Fibroblast of mammary gland (primary cell): Measurements from ENCODE around the gene SLC44A1.

Source experiments
- DNase-seq: peaks from one replicate; pipeline ENCODE4 v3.0.0-alpha.2; 2010; ENCODE audit warnings: low read depth
- H3K4me3 ChIP-seq: 2 replicates; pipeline ENCODE4 v1.5.1; 2011; ENCODE audit warnings: low read depth, mild to moderate bottlenecking, low read length, moderate library complexity; ENCODE audit not compliant: control insufficient read depth
- TF ChIP-seq, protein P1 (sequence below): conservative IDR thresholded peaks from 2 replicates; pipeline ENCODE4 v1.5.1; 2011; ENCODE audit warnings: low read depth, low read length, inconsistent platforms; ENCODE audit not compliant: control insufficient read depth, insufficient read depth

The SLC44A1 gene

GRCh38 chr9:105416840-105417239, 172.4 kb downstream of the SLC44A1 start:
- TF ChIP-seq, protein P1, sequence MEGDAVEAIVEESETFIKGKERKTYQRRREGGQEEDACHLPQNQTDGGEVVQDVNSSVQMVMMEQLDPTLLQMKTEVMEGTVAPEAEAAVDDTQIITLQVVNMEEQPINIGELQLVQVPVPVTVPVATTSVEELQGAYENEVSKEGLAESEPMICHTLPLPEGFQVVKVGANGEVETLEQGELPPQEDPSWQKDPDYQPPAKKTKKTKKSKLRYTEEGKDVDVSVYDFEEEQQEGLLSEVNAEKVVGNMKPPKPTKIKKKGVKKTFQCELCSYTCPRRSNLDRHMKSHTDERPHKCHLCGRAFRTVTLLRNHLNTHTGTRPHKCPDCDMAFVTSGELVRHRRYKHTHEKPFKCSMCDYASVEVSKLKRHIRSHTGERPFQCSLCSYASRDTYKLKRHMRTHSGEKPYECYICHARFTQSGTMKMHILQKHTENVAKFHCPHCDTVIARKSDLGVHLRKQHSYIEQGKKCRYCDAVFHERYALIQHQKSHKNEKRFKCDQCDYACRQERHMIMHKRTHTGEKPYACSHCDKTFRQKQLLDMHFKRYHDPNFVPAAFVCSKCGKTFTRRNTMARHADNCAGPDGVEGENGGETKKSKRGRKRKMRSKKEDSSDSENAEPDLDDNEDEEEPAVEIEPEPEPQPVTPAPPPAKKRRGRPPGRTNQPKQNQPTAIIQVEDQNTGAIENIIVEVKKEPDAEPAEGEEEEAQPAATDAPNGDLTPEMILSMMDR, result no peak
- DNase-seq, result no peak
- H3K4me3 ChIP-seq, result no peak overlapping the region

DNA sequence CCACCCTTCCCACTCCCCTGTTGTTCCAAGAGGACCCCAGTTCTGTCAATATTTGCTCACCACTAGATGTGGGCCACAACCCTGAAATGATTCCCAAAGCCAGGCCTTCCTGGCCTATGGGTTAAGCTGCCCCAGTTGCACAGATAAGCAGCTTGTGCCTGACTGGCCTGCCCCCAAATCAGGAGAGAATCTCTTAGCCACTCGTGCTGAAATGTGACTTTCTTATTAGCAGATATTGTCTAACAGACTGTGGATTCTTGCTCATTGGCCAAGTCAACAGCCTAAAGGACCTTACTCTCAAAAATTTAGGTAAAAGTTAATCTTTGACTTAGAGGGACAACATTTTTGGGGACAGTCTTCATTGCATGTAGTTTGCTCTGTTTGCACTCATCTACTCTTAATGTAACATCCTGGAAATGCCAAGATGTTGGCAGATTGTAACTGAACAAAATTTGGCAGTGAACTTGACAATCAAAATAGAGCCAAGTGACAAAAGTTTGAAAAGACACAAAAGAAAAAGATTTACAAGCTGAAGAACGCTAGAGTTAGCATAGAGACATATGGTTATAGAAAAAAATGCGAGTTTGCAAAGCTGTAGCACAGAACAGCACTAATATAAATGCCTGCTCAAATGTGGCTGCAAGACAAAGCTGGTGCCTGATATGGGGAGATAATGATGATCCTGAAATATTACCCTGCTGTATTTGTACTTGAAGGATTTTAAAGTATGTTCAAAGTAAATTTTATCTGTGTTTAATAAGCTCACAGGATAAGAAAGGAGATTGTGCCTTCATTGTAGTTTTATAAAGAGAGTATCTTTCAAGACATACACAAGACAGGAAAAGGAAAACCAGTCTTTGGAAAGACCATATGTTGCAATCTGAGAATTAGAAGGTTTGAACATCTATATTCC, 174.4 kb downstream of the SLC44A1 start:
- DNase-seq, result no peak
- TF ChIP-seq, protein P1, result no peak

DNA sequence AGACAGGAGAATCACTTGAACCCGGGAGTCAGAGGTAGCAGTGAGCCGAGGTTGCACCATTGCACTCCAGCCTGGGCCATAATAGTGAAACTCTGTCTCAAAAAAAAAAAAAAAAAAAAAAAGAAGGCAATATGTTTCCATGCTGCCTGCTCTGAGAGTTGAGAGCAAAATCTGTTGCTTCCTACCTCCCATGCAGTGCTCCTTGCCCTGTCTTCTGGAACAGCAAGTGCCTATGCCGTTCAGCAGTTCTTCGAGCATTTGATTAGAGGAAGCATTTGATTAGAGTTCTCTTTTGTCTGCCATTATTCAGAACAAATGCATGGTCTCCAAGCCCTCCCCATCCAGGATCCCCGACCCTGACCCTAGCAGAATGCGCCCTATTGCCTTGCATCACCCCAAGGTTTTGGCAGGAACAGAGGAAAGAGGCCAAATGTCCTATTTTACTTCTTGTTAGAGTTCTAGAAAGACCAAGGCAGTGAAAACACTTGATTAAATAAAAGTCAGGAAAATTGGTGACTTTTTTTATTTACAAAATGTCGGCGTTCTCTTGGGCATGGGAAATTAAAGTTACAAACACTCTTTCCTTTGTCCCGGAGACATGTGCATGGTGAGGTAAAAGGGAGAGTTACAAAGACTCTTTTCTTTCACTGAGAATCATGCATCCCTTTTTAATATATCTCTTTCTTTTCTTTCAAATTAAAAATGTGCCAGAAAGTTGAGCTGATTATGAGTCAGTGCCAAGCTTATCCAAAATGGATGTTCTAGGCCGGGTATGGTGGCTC, 175.6 kb downstream of the SLC44A1 start:
- no peak for DNase-seq
- H3K4me3 ChIP-seq, result no peak overlapping the region

More for the DNA sequence above, 174.4 kb downstream of the SLC44A1 start:
- H3K4me3 ChIP-seq, result no peak overlapping the region

GRCh38 chr9:105421154-105421553, 176.7 kb downstream of the SLC44A1 start:
- TF ChIP-seq, protein P1, result no peak

More for the DNA sequence above, 175.6 kb downstream of the SLC44A1 start:
- TF ChIP-seq, protein P1, result no peak

GRCh38 chr9:105421864-105422263, 177.4 kb downstream of the SLC44A1 start:
- TF ChIP-seq, protein P1, result no peak
- H3K4me3 ChIP-seq, result no peak overlapping the region
- no peak for DNase-seq

More at GRCh38 chr9:105421154-105421553, 176.7 kb downstream of the SLC44A1 start:
- no peak for DNase-seq
- H3K4me3 ChIP-seq, result no peak overlapping the region

DNA sequence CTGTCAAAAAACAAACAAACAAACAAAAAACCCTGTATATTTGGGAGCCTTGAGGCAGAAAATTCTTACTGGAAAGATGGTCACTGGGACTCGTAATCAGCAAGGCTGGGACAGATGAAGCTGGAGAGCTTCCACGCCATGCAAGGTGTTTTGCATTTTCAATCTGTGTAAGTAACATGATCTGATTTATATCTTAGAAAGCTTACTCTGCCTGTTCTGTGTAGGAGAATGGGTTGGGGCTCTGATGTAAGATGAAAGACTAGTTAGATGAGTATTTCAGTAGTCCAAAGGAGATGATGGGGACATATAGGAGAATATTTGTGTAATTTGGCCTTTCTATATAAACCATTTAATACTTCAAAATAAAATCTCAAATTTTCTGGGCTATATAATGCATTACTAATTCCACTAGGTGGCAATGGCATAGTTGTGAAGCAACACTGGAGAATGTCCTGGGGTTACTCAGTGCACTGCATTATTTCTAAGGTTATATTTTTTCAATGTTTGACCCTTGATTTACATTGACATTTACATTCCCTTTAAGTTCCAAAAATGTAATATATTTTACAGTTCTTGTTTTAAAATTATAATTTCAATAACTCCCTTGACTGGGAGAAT, 181.5 kb downstream of the SLC44A1 start:
- TF ChIP-seq, protein P1, result peak; percentile 58
- no peak overlapping the region for H3K4me3 ChIP-seq
- DNase-seq, result peak; percentile 45
